H1 (cell line): ENCODE results near the gene PTPRE. TPM values are rescaled to one million over a fixed set of nuclear protein-coding genes. Genes with fewer than 3 reads are reported as not detected.

Source experiments
- CTCF ChIA-PET: fragments of 300-600 bp; sonication (Branson Sonifier 250); formaldehyde crosslinking; loops from one replicate; lab custom pipeline; 2021; ENCODE audit not compliant: partially characterized antibody; lab: Charles Lee
- POLR2A ChIA-PET: fragments of 300-600 bp; sonication (Branson Sonifier 250); formaldehyde crosslinking; loops from one replicate; lab custom pipeline; 2021; ENCODE audit warnings: inconsistent platforms; ENCODE audit not compliant: partially characterized antibody; lab: Charles Lee
- DNase-seq, 2 experiments: peaks; one replicate each; pipeline versions ENCODE4 v3.0.0 to v3.0.0-alpha.2; 2010 to 2022; ENCODE audit warnings: low spot score in 2 of 2, low read depth in 1 of 2, mixed read lengths in 1 of 2
- FAIRE-seq: peaks from 2 replicates; lab custom pipeline; 2011; peaks lifted over from hg19 to GRCh38; lab: Jason Lieb, UNC
- H2AFZ ChIP-seq: 2 replicates; pipeline ENCODE4 v1.8.1; 2012; ENCODE audit warnings: low read length, inconsistent platforms
- H2AK5ac ChIP-seq: 2 replicates; pipeline ENCODE4 v1.6.1; 2013; ENCODE audit warnings: low read depth, low read length
- H2BK120ac ChIP-seq: replicated peaks from 2 replicates; pipeline ENCODE3; 2013; ENCODE audit warnings: low read depth, low read length, inconsistent platforms
- H2BK12ac ChIP-seq: 2 replicates; pipeline ENCODE4 v1.6.1; 2013; ENCODE audit warnings: low read depth, low read length
- H2BK15ac ChIP-seq: 2 replicates; pipeline ENCODE4 v1.6.1; 2013; ENCODE audit warnings: low read length
- H2BK20ac ChIP-seq: 2 replicates; pipeline ENCODE4 v1.6.1; 2013; ENCODE audit warnings: low read length
- H2BK5ac ChIP-seq: 2 replicates; pipeline ENCODE4 v1.6.1; 2013; ENCODE audit warnings: low read depth, low read length
- H3K14ac ChIP-seq: 2 replicates; pipeline ENCODE4 v1.6.1; 2013; ENCODE audit warnings: inconsistent platforms; ENCODE audit not compliant: insufficient read length
- H3K18ac ChIP-seq: 2 replicates; pipeline ENCODE4 v1.6.1; 2013; ENCODE audit warnings: low read length; ENCODE audit errors: extremely low read depth
- H3K23ac ChIP-seq: 2 replicates; pipeline ENCODE4 v1.6.1; 2013; ENCODE audit warnings: inconsistent platforms; ENCODE audit not compliant: insufficient read length
- H3K23me2 ChIP-seq: 2 replicates; pipeline ENCODE4 v1.6.1; 2013; ENCODE audit warnings: low read depth, low read length
- H3K27ac ChIP-seq: 2 replicates; pipeline ENCODE4 v1.6.1; 2011; ENCODE audit warnings: low read depth, low read length, inconsistent platforms
- H3K27me3 ChIP-seq, 4 experiments: replicated peaks in 1 of 4; 1 replicate in 1 of 4; 2 replicates in 3 of 4; pipeline versions ENCODE4 v1.6.1 to v1.8.1; 2011 to 2013; ENCODE audit warnings: low read length in 3 of 4, mild to moderate bottlenecking in 3 of 4, inconsistent platforms in 2 of 4, mixed read lengths in 2 of 4, moderate library complexity in 1 of 4; ENCODE audit not compliant: control insufficient read depth in 3 of 4, insufficient read depth in 3 of 4; ENCODE audit errors: extremely low read depth in 1 of 4
- H3K36me3 ChIP-seq, 4 experiments: 2 replicates each; pipeline versions ENCODE4 v1.6.1 to v1.8.1; 2011 to 2013; ENCODE audit warnings: mild to moderate bottlenecking in 4 of 4, low read length in 3 of 4, moderate library complexity in 2 of 4, control low read depth in 1 of 4, inconsistent platforms in 1 of 4; ENCODE audit not compliant: insufficient read depth in 4 of 4, control insufficient read depth in 2 of 4
- H3K4ac ChIP-seq: replicated peaks from 2 replicates; pipeline ENCODE3; 2013; ENCODE audit warnings: low read length, low read depth, mixed read lengths, inconsistent platforms; ENCODE audit not compliant: insufficient read length
- H3K4me1 ChIP-seq, 4 experiments: replicated peaks in 1 of 4; 1 replicate in 1 of 4; 2 replicates in 3 of 4; pipeline versions ENCODE4 v1.6.1 to v1.8.1; 2011 to 2013; ENCODE audit warnings: low read length in 3 of 4, inconsistent platforms in 2 of 4, mixed read lengths in 1 of 4; ENCODE audit not compliant: insufficient read depth in 4 of 4, control insufficient read depth in 3 of 4
- H3K4me2 ChIP-seq, 2 experiments: 2 replicates each; pipeline versions ENCODE4 v1.6.1 to v1.8.1; 2011 to 2013; ENCODE audit warnings: low read depth in 2 of 2, low read length in 2 of 2, control low read depth in 1 of 2, inconsistent platforms in 1 of 2, mild to moderate bottlenecking in 1 of 2; ENCODE audit not compliant: insufficient read depth in 1 of 2
- H3K4me3 ChIP-seq, 4 experiments: fragments of 200-600, 300-600 bp in 1 of 4; sonication (generic), shearing (Covaris generic), sonication (Bioruptor Twin) in 1 of 4; 2 replicates each; pipeline versions ENCODE4 v1.5.1 to v1.8.1; 2011 to 2016; ENCODE audit warnings: low read length in 4 of 4, low read depth in 3 of 4, control low read depth in 2 of 4, inconsistent platforms in 2 of 4, mild to moderate bottlenecking in 2 of 4, mixed read lengths in 1 of 4, moderate library complexity in 1 of 4; ENCODE audit not compliant: insufficient read depth in 2 of 4; ENCODE audit errors: extremely low read depth in 1 of 4
- H3K56ac ChIP-seq: replicated peaks from 2 replicates; pipeline ENCODE3; 2013; ENCODE audit warnings: low read depth, mild to moderate bottlenecking, mixed read lengths, low read length, inconsistent platforms; ENCODE audit not compliant: insufficient read length
- H3K79me1 ChIP-seq: 2 replicates; pipeline ENCODE4 v1.6.1; 2013; ENCODE audit warnings: low read depth, low read length, control low read depth
- H3K79me2 ChIP-seq, 2 experiments: 2 replicates each; pipeline versions ENCODE4 v1.6.1 to v1.8.1; 2012 to 2013; ENCODE audit warnings: low read length in 2 of 2, mild to moderate bottlenecking in 2 of 2, inconsistent platforms in 1 of 2; ENCODE audit not compliant: insufficient read depth in 2 of 2, control insufficient read depth in 1 of 2
- H3K9ac ChIP-seq, 4 experiments: replicated peaks in 1 of 4; 1 replicate in 1 of 4; 2 replicates in 3 of 4; pipeline versions ENCODE4 v1.6.1 to v1.8.1; 2011 to 2013; ENCODE audit warnings: low read depth in 3 of 4, low read length in 3 of 4, control low read depth in 2 of 4, mild to moderate bottlenecking in 2 of 4, moderate library complexity in 2 of 4, inconsistent platforms in 1 of 4; ENCODE audit errors: extremely low read depth in 1 of 4
- H3K9me3 ChIP-seq, 2 experiments: 2 replicates each; pipeline versions ENCODE4 v1.6.1 to v1.8.1; 2012 to 2013; ENCODE audit warnings: mild to moderate bottlenecking in 2 of 2, moderate library complexity in 2 of 2, control low read depth in 1 of 2, inconsistent platforms in 1 of 2, low read depth in 1 of 2, low read length in 1 of 2, mixed read lengths in 1 of 2; ENCODE audit not compliant: insufficient read depth in 2 of 2
- H4K20me1 ChIP-seq, 2 experiments: replicated peaks in 1 of 2; 2 replicates each; pipeline versions ENCODE3 to v1.8.1; 2011 to 2013; ENCODE audit warnings: inconsistent platforms in 2 of 2, low read length in 2 of 2, mild to moderate bottlenecking in 1 of 2; ENCODE audit not compliant: insufficient read depth in 2 of 2, control insufficient read depth in 1 of 2
- H4K5ac ChIP-seq: 2 replicates; pipeline ENCODE4 v1.6.1; 2013; ENCODE audit warnings: low read length, low read depth, mixed read lengths, inconsistent platforms; ENCODE audit not compliant: insufficient read length
- H4K8ac ChIP-seq: 2 replicates; pipeline ENCODE4 v1.8.0; 2013; ENCODE audit warnings: mild to moderate bottlenecking, moderate library complexity, low read length, inconsistent platforms; ENCODE audit not compliant: insufficient read depth; ENCODE audit errors: extremely low read depth
- H4K91ac ChIP-seq: replicated peaks from 2 replicates; pipeline ENCODE3; 2013; ENCODE audit warnings: low read length, mixed read lengths, inconsistent platforms; ENCODE audit not compliant: insufficient read length
- CBX8 ChIP-seq: fragments of 300-800, 300-1000 bp; sonication (generic); IDR thresholded peaks from 2 replicates; pipeline ENCODE4 v1.7.1; 2016; ENCODE audit warnings: low read depth, low read length, borderline replicate concordance
- CHD1 ChIP-seq: IDR thresholded peaks from 2 replicates; pipeline ENCODE4 v1.6.1; 2012; ENCODE audit warnings: low read depth, low read length, improper control_type of control experiment
- CTBP2 ChIP-seq: IDR thresholded peaks from 2 replicates; pipeline ENCODE4 v1.7.0; 2011; ENCODE audit warnings: borderline replicate concordance, mild to moderate bottlenecking, moderate library complexity, mixed read lengths, low read length; ENCODE audit not compliant: insufficient read depth, insufficient read length
- GTF2F1 ChIP-seq: IDR thresholded peaks from 2 replicates; pipeline ENCODE4 v1.6.1; 2012; ENCODE audit warnings: low read depth, low read length, improper control_type of control experiment, borderline replicate concordance
- JUN ChIP-seq: IDR thresholded peaks from 2 replicates; pipeline ENCODE4 v1.6.1; 2011; ENCODE audit warnings: low read depth, mild to moderate bottlenecking, improper control_type of control experiment, low read length
- JUND ChIP-seq: IDR thresholded peaks from 2 replicates; pipeline ENCODE4 v1.6.1; 2011; ENCODE audit warnings: mild to moderate bottlenecking, improper control_type of control experiment, low read length
- RBBP5 ChIP-seq: IDR thresholded peaks from 2 replicates; pipeline ENCODE4 v1.7.1; 2012; ENCODE audit warnings: low read depth, mild to moderate bottlenecking, inconsistent platforms, low read length, moderate library complexity, borderline replicate concordance
- SIN3A ChIP-seq, 2 experiments: IDR thresholded peaks in 1 of 2; conservative IDR thresholded peaks in 1 of 2; 2 replicates each; pipeline ENCODE4 v1.6.1; 2011 to 2012; ENCODE audit warnings: low read length in 2 of 2, improper control_type of control experiment in 1 of 2, low read depth in 1 of 2, mild to moderate bottlenecking in 1 of 2
- SIX5 ChIP-seq: IDR thresholded peaks from 2 replicates; pipeline ENCODE4 v1.6.1; 2011; ENCODE audit warnings: mild to moderate bottlenecking, low read depth, low read length
- SRF ChIP-seq: IDR thresholded peaks from 2 replicates; pipeline ENCODE4 v1.6.1; 2011; ENCODE audit warnings: mild to moderate bottlenecking, low read depth, low read length, moderate library complexity
- TAF1 ChIP-seq: IDR thresholded peaks from 2 replicates; pipeline ENCODE4 v1.6.1; 2011; ENCODE audit warnings: mild to moderate bottlenecking, low read depth, low read length
- YY1 ChIP-seq: IDR thresholded peaks from 2 replicates; pipeline ENCODE4 v1.6.1; 2011; ENCODE audit warnings: low read depth, mild to moderate bottlenecking, low read length
- ZNF274 ChIP-seq: IDR thresholded peaks from 2 replicates; pipeline ENCODE4 v1.7.0; 2012; ENCODE audit warnings: low read length, borderline replicate concordance; ENCODE audit errors: extremely low read depth
- WGBS, 2 experiments: shearing (Covaris generic) in 1 of 2; methylation state at CpG; one replicate each; pipeline versions ENCODE4 v1.1.6 to v1.1.7; 2013 to 2015; ENCODE audit warnings: low lambda C conversion rate in 2 of 2, mixed read lengths in 2 of 2, inconsistent platforms in 1 of 2, low coverage in 1 of 2, missing lambda C conversion rate in 1 of 2; ENCODE audit not compliant: insufficient replicate concordance in 2 of 2, insufficient coverage in 1 of 2, insufficient read length in 1 of 2; ENCODE audit errors: extremely low coverage in 1 of 2, missing lambda C conversion rate in 1 of 2; 5-methylcytosine and 5-hydroxymethylcytosine counted together
- polyA plus RNA-seq, 7 experiments: library from polyadenylated mRNA; depleted of rRNA in 3 of 7; stranded (reverse) in 5 of 7; unstranded in 2 of 7; fragments of >200 nt in 5 of 7; fragments of 200-250 nt in 2 of 7; gene quantifications; 1 replicate in 5 of 7; 2 replicates in 1 of 7; 4 replicates in 1 of 7; pipeline versions ENCODE4 v1.2.1 to v1.2.3, GENCODE V29; 2011 to 2013; ENCODE audit warnings: missing spikeins in 2 of 7, mixed read lengths in 2 of 7
- total RNA-seq: library from RNA; stranded (reverse); fragmentation: NEBNext Ultra II Directional; extraction: Animal tissue kit (Norgen Biotek cat#: 25700); gene quantifications from 2 replicates; pipeline ENCODE4 v1.2.1, GENCODE V29; 2021

The PTPRE gene
- total and polyA plus RNA-seq, 2 of the 8 experiments (the other 6 are each of a cell fraction or from before 2014, with no cell fraction given) = 0.33 to 0.54 TPM

- Histone ChIP-seq H3K79me2 (no peaks in the 10 kb centered on the region), H3K4ac (no peak overlapping the region), H3K23ac (no peak overlapping the region), H2BK15ac (no peak overlapping the region), H4K91ac (no peak overlapping the region), H3K14ac (no peak overlapping the region), H4K8ac (no peak overlapping the region), H2AFZ (no peak overlapping the region), H4K5ac (no peak overlapping the region), H3K27me3 (no peaks in the 10 kb centered on the region), H3K4me3 (no peak overlapping the region), H2AK5ac (no peak overlapping the region), H3K18ac (no peak overlapping the region), H3K27ac (no peak overlapping the region), H2BK12ac (no peak overlapping the region), H3K36me3 (no peaks in the 10 kb centered on the region), H4K20me1 (peaks cover 0 to 6% of the 10 kb centered on the region in 2 experiments), H3K9me3 (no peaks in the 10 kb centered on the region), H3K79me1 (no peaks in the 10 kb centered on the region), H3K9ac (no peak overlapping the region), H3K56ac (no peak overlapping the region), H2BK120ac (no peak overlapping the region), H2BK20ac (no peak overlapping the region), H2BK5ac (no peak overlapping the region), H3K4me1 (no peaks in the 10 kb centered on the region), H3K4me2 (no peak overlapping the region), H3K23me2 (peaks cover 7% of the 10 kb centered on the region; the same call in 1 of the 2 replicates)
- DNase-seq (no peak), FAIRE-seq (no peak)
- 96% methylated on average over 25 of the region's 25 CpGs; no CpG with 5 or more reads in 1 of the 2 experiments for WGBS, 2 experiments
- ChIA-PET CTCF (interaction anchor here (0.8 to 4.6 kb wide), 4 partner anchors 9 to 23 kb away, joined by 3 to 25 read pairs (median 6); no protein-coding TSS in a partner anchor), POLR2A (interaction anchor here (1.4 kb wide), 1 partner anchor 8 kb away, joined by 3 read pairs; no protein-coding TSS in a partner anchor)
- TF ChIP-seq SRF (no peak), SIN3A (conservative IDR thresholded peaks at IDR 0.05 in 1 of 2, IDR thresholded peaks at IDR 0.05 in 1 of 2; ENCODE audit: low read depth in 1 of 2, low read length in 2 of 2) (no peak), JUN (no peak), ZNF274 (no peak), JUND (no peak), RBBP5 (no peak), CTBP2 (no peak), TAF1 (no peak), CBX8 (no peak), CHD1 (no peak), YY1 (no peak), SIX5 (no peak), GTF2F1 (no peak)
Measured at GRCh38 chr10:128055061-128055868, 148.4 kb downstream of the PTPRE start.
